IPS-NIHi7 (cell line): ENCODE data around the gene NPB.

Source experiments
- DNase-seq: peaks from one replicate; pipeline ENCODE4 v3.0.0; 2012; ENCODE audit warnings: mixed read lengths; ENCODE audit errors: extremely low spot score

NPB gene

GRCh38 chr17:81926451-81927151, 24.6 kb downstream of the NPB start:
- peak; percentile 70 for DNase-seq

- DNase-seq: no peak
Observed at GRCh38 chr17:81927152-81927652, 25.2 kb downstream of the NPB start.

- peak; percentile 95 for DNase-seq
Observed at GRCh38 chr17:81927653-81928543, 25.9 kb downstream of the NPB start, which contains the start of gene MAFG. Gene MAFG (minus strand): TSS chr17:81927735. CDS start chr17:81923185, 4,550 bp downstream.

GRCh38 chr17:81928544-81929252, 26.7 kb downstream of the NPB start:
- DNase-seq: no peak

- DNase-seq: no peak
Observed at GRCh38 chr17:81929253-81930141, 27.5 kb downstream of the NPB start.

GRCh38 chr17:81930142-81931125, 28.4 kb downstream of the NPB start:
- no peak for DNase-seq

- no peak for DNase-seq
Observed at GRCh38 chr17:81931189-81931556, 29.1 kb downstream of the NPB start.

- DNase-seq: no peak
Observed at GRCh38 chr17:81931557-81932332, 29.7 kb downstream of the NPB start.

- no peak for DNase-seq
Observed at GRCh38 chr17:81932333-81932983, 30.4 kb downstream of the NPB start.

GRCh38 chr17:81933178-81933699, 31.2 kb downstream of the NPB start:
- DNase-seq: no peak

- no peak for DNase-seq
Observed at GRCh38 chr17:81934098-81934757, 32.2 kb downstream of the NPB start.

- no peak for DNase-seq
Observed at GRCh38 chr17:81934850-81935708, 33.0 kb downstream of the NPB start.

- no peak for DNase-seq
Observed at GRCh38 chr17:81935709-81936084, 33.7 kb downstream of the NPB start.

GRCh38 chr17:81939218-81939617, 37.2 kb downstream of the NPB start:
- no peak for DNase-seq

- DNase-seq: no peak
Observed at GRCh38 chr17:81939881-81940385, 37.9 kb downstream of the NPB start.
